Measurements from ENCODE around the gene ABL2.

Gene ABL2

GRCh38 chr1:179128520-179128919 lies 101.0 kb downstream of the ABL2 start:
- DNase-seq: no peak

- no peak for DNase-seq
These were observed 102.1 kb downstream of the ABL2 start for GRCh38 chr1:179127163-179127895.

GRCh38 chr1:179126338-179127060 lies 103.0 kb downstream of the ABL2 start:
- no peak for DNase-seq

- no peak for DNase-seq
These were observed 104.6 kb downstream of the ABL2 start for GRCh38 chr1:179124873-179125272.

GRCh38 chr1:179121159-179121938 lies 108.1 kb downstream of the ABL2 start:
- no peak for DNase-seq

GRCh38 chr1:179120736-179121135 lies 108.7 kb downstream of the ABL2 start:
- DNase-seq: no peak

- DNase-seq: no peak
These were observed 110.0 kb downstream of the ABL2 start for GRCh38 chr1:179119513-179119912.

- no peak for DNase-seq
These were observed 114.3 kb downstream of the ABL2 start for GRCh38 chr1:179115181-179115580.

- DNase-seq: no peak
These were observed 120.8 kb downstream of the ABL2 start for GRCh38 chr1:179108644-179109043.

- no peak for DNase-seq
These were observed 121.5 kb downstream of the ABL2 start for GRCh38 chr1:179107706-179108629.

- DNase-seq: no peak
These were observed 124.1 kb downstream of the ABL2 start for GRCh38 chr1:179105393-179105792.

- DNase-seq: no peak
These were observed 124.7 kb downstream of the ABL2 start for GRCh38 chr1:179104611-179105250.

- no peak for DNase-seq
These were observed 125.5 kb downstream of the ABL2 start for GRCh38 chr1:179103999-179104398.

GRCh38 chr1:179101566-179101965 lies 127.9 kb downstream of the ABL2 start:
- DNase-seq: no peak

GRCh38 chr1:179099891-179100290 lies 129.6 kb downstream of the ABL2 start:
- DNase-seq: no peak

- no peak for DNase-seq
These were observed 133.6 kb downstream of the ABL2 start for GRCh38 chr1:179095924-179096323.

- no peak for DNase-seq
These were observed 134.1 kb downstream of the ABL2 start for GRCh38 chr1:179095377-179095776.

GRCh38 chr1:179094818-179095217 lies 134.7 kb downstream of the ABL2 start:
- no peak for DNase-seq

- DNase-seq: no peak
These were observed 136.5 kb downstream of the ABL2 start for GRCh38 chr1:179092896-179093461.

- no peak for DNase-seq
These were observed 137.7 kb downstream of the ABL2 start for GRCh38 chr1:179091691-179092165.

GRCh38 chr1:179090923-179091322 lies 138.6 kb downstream of the ABL2 start:
- no peak for DNase-seq
